GM12878 (cell line): Measurements from ENCODE around the gene MTAP. TPM values are rescaled to one million over a fixed set of nuclear protein-coding genes. Genes with fewer than 3 reads are reported as not detected.

Source experiments
- ATAC-seq: fragments of 200-7000 bp; cut with Tn5 transposase; 3 replicates; pipeline ENCODE4 v1.9.1; 2020; ENCODE audit warnings: mild to moderate bottlenecking, moderate library complexity
- BruUV-seq: library from RNA; stranded (reverse); fragments of 400-500 nt; replicated peaks from 2 replicates; lab custom pipeline; 2021; lab: Mats Ljungman, UMichigan
- CTCF ChIA-PET: fragments of 300-600 bp; sonication (Branson Sonifier 250); formaldehyde crosslinking; extraction: SDS; loops from one replicate; lab custom pipeline; 2021; ENCODE audit warnings: inconsistent platforms; lab: Yijun Ruan, JAX
- POLR2A ChIA-PET: fragments of 350-600 bp; formaldehyde crosslinking; extraction: SDS; loops from one replicate; lab custom pipeline; 2021; ENCODE audit warnings: inconsistent platforms; lab: Charles Lee
- RAD21 ChIA-PET: fragments of 300-600 bp; sonication (Branson Sonifier 250); formaldehyde crosslinking; loops from one replicate; lab custom pipeline; 2023; ENCODE audit warnings: antibody characterized with exemption; ENCODE audit not compliant: unreplicated experiment; lab: Charles Lee
- SMC1A ChIA-PET: fragments of 300-600 bp; sonication (Branson Sonifier 250); formaldehyde crosslinking; loops from one replicate; lab custom pipeline; 2023; ENCODE audit not compliant: unreplicated experiment, uncharacterized antibody; lab: Charles Lee
- DNase-seq: peaks from one replicate; pipeline ENCODE4 v3.0.0-alpha.2; 2011; ENCODE audit warnings: low read depth, low spot score
- FAIRE-seq: peaks from 3 replicates; lab custom pipeline; 2011; peaks lifted over from hg19 to GRCh38; lab: Jason Lieb, UNC
- H2AFZ ChIP-seq: 2 replicates; pipeline ENCODE4 v1.6.0; 2011; ENCODE audit warnings: low read depth, low read length, control low read depth; ENCODE audit not compliant: control insufficient read depth
- H3K27ac ChIP-seq: 2 replicates; pipeline ENCODE4 v1.5.1; 2011; ENCODE audit warnings: control low read depth; ENCODE audit not compliant: control insufficient read depth, insufficient read depth
- H3K27me3 ChIP-seq, 2 experiments: replicated peaks in 1 of 2; 2 replicates each; pipeline versions ENCODE4 v1.6.0 to v1.6.1; 2011; ENCODE audit warnings: low read length in 1 of 2; ENCODE audit not compliant: control insufficient read depth in 2 of 2, insufficient read depth in 2 of 2
- H3K36me3 ChIP-seq, 2 experiments: 2 replicates each; pipeline ENCODE4 v1.5.1; 2011; ENCODE audit warnings: low read length in 1 of 2; ENCODE audit not compliant: control insufficient read depth in 2 of 2, insufficient read depth in 2 of 2
- H3K4me1 ChIP-seq: 2 replicates; pipeline ENCODE4 v1.6.1; 2011; ENCODE audit warnings: mild to moderate bottlenecking, low read length, moderate library complexity, mixed read lengths; ENCODE audit not compliant: control insufficient read depth, insufficient read depth
- H3K4me2 ChIP-seq: 2 replicates; pipeline ENCODE4 v1.6.0; 2011; ENCODE audit warnings: control low read depth; ENCODE audit not compliant: control insufficient read depth, insufficient read depth
- H3K4me3 ChIP-seq: fragments of 200-600 bp; sonication (generic); 2 replicates; pipeline ENCODE4 v1.5.1; 2016
- H3K79me2 ChIP-seq: 2 replicates; pipeline ENCODE4 v1.6.0; 2011; ENCODE audit warnings: low read length; ENCODE audit not compliant: control insufficient read depth, insufficient read depth
- H3K9ac ChIP-seq: 2 replicates; pipeline ENCODE4 v1.8.0; 2011; ENCODE audit warnings: low read length, control low read depth, mixed read lengths; ENCODE audit not compliant: control insufficient read depth, insufficient read depth
- H3K9me3 ChIP-seq: replicated peaks from 3 replicates; pipeline ENCODE4 v1.5.1; 2011; ENCODE audit warnings: mild to moderate bottlenecking, low read length; ENCODE audit not compliant: control insufficient read depth, insufficient read depth
- H4K20me1 ChIP-seq: 2 replicates; pipeline ENCODE4 v1.6.0; 2011; ENCODE audit not compliant: control insufficient read depth, insufficient read depth
- ASH2L ChIP-seq: fragments of 300-600, 200-600 bp; sonication (generic); IDR thresholded peaks from 2 replicates; pipeline ENCODE4 v1.6.1; 2017; ENCODE audit warnings: low read depth, mild to moderate bottlenecking, borderline replicate concordance
- BCL11A ChIP-seq: IDR thresholded peaks from 2 replicates; pipeline ENCODE4 v1.6.1; 2011; ENCODE audit warnings: low read depth, low read length
- BCL3 ChIP-seq: IDR thresholded peaks from 2 replicates; pipeline ENCODE4 v1.6.1; 2011; ENCODE audit warnings: borderline replicate concordance, low read depth, mild to moderate bottlenecking, moderate library complexity, low read length; ENCODE audit not compliant: insufficient read depth, poor library complexity, severe bottlenecking
- BHLHE40 ChIP-seq, 2 experiments: fragments of 450-650 bp in 1 of 2; IDR thresholded peaks; 2 replicates each; pipeline ENCODE4 v1.6.1; 2011 to 2017; ENCODE audit warnings: low read depth in 2 of 2, borderline replicate concordance in 1 of 2, improper control_type of control experiment in 1 of 2, low read length in 1 of 2, mild to moderate bottlenecking in 1 of 2
- CBX3 ChIP-seq: fragments of 200-600 bp; sonication (generic); IDR thresholded peaks from 2 replicates; pipeline ENCODE4 v1.6.1; 2016; ENCODE audit warnings: low read depth, borderline replicate concordance
- IKZF1 ChIP-seq: fragments of 450-650 bp; conservative IDR thresholded peaks from 2 replicates; pipeline ENCODE4 v1.6.1; 2017; ENCODE audit warnings: antibody characterized with exemption, mild to moderate bottlenecking
- LARP7 ChIP-seq: fragments of 450-650 bp; IDR thresholded peaks from 2 replicates; pipeline ENCODE4 v1.6.1; 2017; ENCODE audit warnings: mild to moderate bottlenecking
- MYB ChIP-seq: fragments of 150-350 bp; IDR thresholded peaks from 2 replicates; pipeline ENCODE4 v1.6.1; 2014; ENCODE audit warnings: mild to moderate bottlenecking, low read depth, low read length, borderline replicate concordance
- PBX3 ChIP-seq: IDR thresholded peaks from 2 replicates; pipeline ENCODE4 v1.6.1; 2011; ENCODE audit warnings: mild to moderate bottlenecking, low read depth, low read length, moderate library complexity; ENCODE audit not compliant: insufficient replicate concordance
- ZNF384 ChIP-seq: IDR thresholded peaks from 2 replicates; pipeline ENCODE4 v1.6.1; 2012; ENCODE audit warnings: low read depth, mild to moderate bottlenecking, low read length, improper control_type of control experiment, borderline replicate concordance
- ZNF687 ChIP-seq: fragments of 450-650 bp; IDR thresholded peaks from 2 replicates; pipeline ENCODE4 v1.6.1; 2017; ENCODE audit warnings: mild to moderate bottlenecking, moderate library complexity
- WGBS: methylation state at CpG from one replicate; pipeline ENCODE4 v1.1.6; 2016; ENCODE audit warnings: low lambda C conversion rate; ENCODE audit not compliant: insufficient replicate concordance, insufficient coverage; ENCODE audit errors: missing lambda C conversion rate; 5-methylcytosine and 5-hydroxymethylcytosine counted together
- in situ Hi-C: fragments of 300-500 bp; cut with MboI; formaldehyde crosslinking; loops from 9 replicates; pipeline ENCODE4 v1.14.3; 2018; ENCODE audit warnings: mixed read lengths
- intact Hi-C: fragments of 100-400 bp; cut with micrococcal nuclease; formaldehyde crosslinking; loops from one replicate; pipeline ENCODE4 v1.14.2; 2022; ENCODE audit not compliant: unreplicated experiment
- polyA plus RNA-seq, 11 experiments: library from polyadenylated mRNA; depleted of rRNA in 4 of 11; unstranded in 6 of 11; stranded (reverse) in 5 of 11; fragments of >200 nt; fragmentation: Nextera tagmentation in 4 of 11; fragmentation: Illumina TruSeq in 1 of 11; extraction: Ambion mirVana in 4 of 11; extraction: Trizol in 1 of 11; gene quantifications; 1 replicate in 1 of 11; 2 replicates in 10 of 11; pipeline versions ENCODE4 v1.2.1 to v1.2.3, GENCODE V29; 2011 to 2016; ENCODE audit warnings: inconsistent platforms in 2 of 11, missing spikeins in 2 of 11, low read depth in 1 of 11
- total RNA-seq, 4 experiments: library from RNA; depleted of rRNA in 3 of 4; stranded (reverse); fragments of >200 nt in 3 of 4; fragmentation: Illumina TruSeq in 1 of 4; extraction: Trizol in 1 of 4; gene quantifications; 2 replicates each; pipeline versions ENCODE4 v1.2.1 to v1.2.3, GENCODE V29; 2013 to 2021
- TF ChIP-seq, protein P1 (sequence below): fragments of 450-650 bp; IDR thresholded peaks from 2 replicates; pipeline ENCODE4 v1.6.1; 2016; ENCODE audit warnings: mild to moderate bottlenecking
- TF ChIP-seq, protein P2 (sequence below): IDR thresholded peaks from 2 replicates; pipeline ENCODE4 v1.6.1; 2012; ENCODE audit warnings: low read length, inconsistent platforms

The MTAP gene
- total and polyA plus RNA-seq, 10 of the 15 experiments (the other 5 are each of a cell fraction or from before 2014, with no cell fraction given) = 16.4 to 29.9 (median 22.6) TPM

DNA sequence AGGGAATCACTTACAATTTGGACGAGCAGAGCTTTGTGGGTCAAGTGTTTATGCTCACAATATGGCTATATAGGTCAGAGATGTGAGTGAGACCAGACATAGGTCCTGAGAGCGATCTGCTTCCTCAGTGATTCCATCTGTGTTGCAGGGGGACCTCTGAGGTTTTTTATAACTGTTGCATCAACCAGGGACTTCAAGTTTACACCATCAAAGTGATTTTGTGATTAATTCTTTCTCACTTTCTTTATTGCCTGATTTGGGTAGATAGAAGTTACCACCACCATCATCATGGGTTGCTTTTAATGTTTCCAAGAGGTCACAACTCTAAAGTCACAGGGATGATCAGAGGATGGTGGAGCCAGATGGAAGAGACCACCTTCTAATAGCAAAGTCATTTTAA is 7.0 kb upstream of the MTAP start:
- Histone ChIP-seq H3K4me1 (no peaks in the 10 kb centered on the region), H3K4me3 (no peak overlapping the region), H3K4me2 (no peak overlapping the region), H3K27me3 (peaks cover 0 to 12% of the 10 kb centered on the region in 2 experiments; a peak in 2 of 4 replicates), H3K36me3 (no peaks in the 10 kb centered on the region), H3K9me3 (no peaks in the 10 kb centered on the region), H4K20me1 (no peaks in the 10 kb centered on the region), H2AFZ (no peak overlapping the region), H3K79me2 (no peaks in the 10 kb centered on the region), H3K27ac (no peak overlapping the region), H3K9ac (no peak overlapping the region)
- FAIRE-seq (no peak), ATAC-seq (no peak), DNase-seq (no peak)
- ChIA-PET SMC1A (interaction anchor here (0.6 to 1.0 kb wide), 3 partner anchors 542 to 643 kb away, joined by 3 to 4 read pairs (median 3); no protein-coding TSS in a partner anchor), RAD21 (no interaction called here), POLR2A (no interaction called here), CTCF (interaction anchor here (1.0 to 1.4 kb wide), 2 partner anchors 17 to 213 kb away, joined by 4 read pairs; no protein-coding TSS in a partner anchor)
- BruUV-seq = no TSS peak
- WGBS = 0% methylated on average over 2 of the region's 2 CpGs
- intact Hi-C loops = no loop called here
- in situ Hi-C loops = loop anchor here (5.0 to 10.0 kb wide), 2 partner anchors 478 to 561 kb away; no protein-coding TSS in a partner anchor
- TF ChIP-seq MYB = no peak
- TF ChIP-seq IKZF1 = no peak
- TF ChIP-seq, protein P1, sequence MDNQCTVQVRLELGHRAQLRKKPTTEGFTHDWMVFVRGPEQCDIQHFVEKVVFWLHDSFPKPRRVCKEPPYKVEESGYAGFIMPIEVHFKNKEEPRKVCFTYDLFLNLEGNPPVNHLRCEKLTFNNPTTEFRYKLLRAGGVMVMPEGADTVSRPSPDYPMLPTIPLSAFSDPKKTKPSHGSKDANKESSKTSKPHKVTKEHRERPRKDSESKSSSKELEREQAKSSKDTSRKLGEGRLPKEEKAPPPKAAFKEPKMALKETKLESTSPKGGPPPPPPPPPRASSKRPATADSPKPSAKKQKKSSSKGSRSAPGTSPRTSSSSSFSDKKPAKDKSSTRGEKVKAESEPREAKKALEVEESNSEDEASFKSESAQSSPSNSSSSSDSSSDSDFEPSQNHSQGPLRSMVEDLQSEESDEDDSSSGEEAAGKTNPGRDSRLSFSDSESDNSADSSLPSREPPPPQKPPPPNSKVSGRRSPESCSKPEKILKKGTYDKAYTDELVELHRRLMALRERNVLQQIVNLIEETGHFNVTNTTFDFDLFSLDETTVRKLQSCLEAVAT = no peak
- TF ChIP-seq LARP7 = no peak
- no peak for TF ChIP-seq ASH2L
- no peak for TF ChIP-seq PBX3
- no peak for TF ChIP-seq BHLHE40 (IDR thresholded peaks at IDR 0.05; ENCODE audit: borderline replicate concordance in 1 of 2, low read depth in 2 of 2, low read length in 1 of 2)
- no peak for TF ChIP-seq ZNF687
- no peak for TF ChIP-seq BCL11A
- no peak for TF ChIP-seq BCL3
- no peak for TF ChIP-seq ZNF384
- TF ChIP-seq, protein P2, sequence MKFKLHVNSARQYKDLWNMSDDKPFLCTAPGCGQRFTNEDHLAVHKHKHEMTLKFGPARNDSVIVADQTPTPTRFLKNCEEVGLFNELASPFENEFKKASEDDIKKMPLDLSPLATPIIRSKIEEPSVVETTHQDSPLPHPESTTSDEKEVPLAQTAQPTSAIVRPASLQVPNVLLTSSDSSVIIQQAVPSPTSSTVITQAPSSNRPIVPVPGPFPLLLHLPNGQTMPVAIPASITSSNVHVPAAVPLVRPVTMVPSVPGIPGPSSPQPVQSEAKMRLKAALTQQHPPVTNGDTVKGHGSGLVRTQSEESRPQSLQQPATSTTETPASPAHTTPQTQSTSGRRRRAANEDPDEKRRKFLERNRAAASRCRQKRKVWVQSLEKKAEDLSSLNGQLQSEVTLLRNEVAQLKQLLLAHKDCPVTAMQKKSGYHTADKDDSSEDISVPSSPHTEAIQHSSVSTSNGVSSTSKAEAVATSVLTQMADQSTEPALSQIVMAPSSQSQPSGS = no peak
- no peak for TF ChIP-seq CBX3
